IPS-18a (cell line): ENCODE data around the gene ARMC3.
"Not testable (repeated sequence)": the region's sequence is repeated elsewhere in the genome, so short reads cannot be mapped to it uniquely, and the experiment has no call there.

Experiments used
- H3K27ac ChIP-seq: one replicate; pipeline ENCODE4 v1.5.1; 2013; ENCODE audit warnings: low read length
- H3K27me3 ChIP-seq: one replicate; pipeline ENCODE4 v1.6.1; 2013; ENCODE audit warnings: mild to moderate bottlenecking, low read length; ENCODE audit not compliant: control insufficient read depth, insufficient read depth
- H3K36me3 ChIP-seq: one replicate; pipeline ENCODE4 v1.6.1; 2013; ENCODE audit warnings: low read depth, low read length; ENCODE audit not compliant: control insufficient read depth
- H3K4me1 ChIP-seq: one replicate; pipeline ENCODE4 v1.6.1; 2013; ENCODE audit warnings: low read depth, low read length; ENCODE audit not compliant: control insufficient read depth
- H3K4me3 ChIP-seq: one replicate; pipeline ENCODE4 v1.5.1; 2013; ENCODE audit warnings: low read length
- H3K9ac ChIP-seq: one replicate; pipeline ENCODE4 v1.6.1; 2013; ENCODE audit warnings: mild to moderate bottlenecking, low read length, moderate library complexity
- H3K9me3 ChIP-seq: one replicate; pipeline ENCODE4 v1.6.1; 2013; ENCODE audit warnings: low read depth, low read length; ENCODE audit not compliant: control insufficient read depth

ARMC3 gene

GRCh38 chr10:22908837-22909236, 19.0 kb upstream of the ARMC3 start:
- Histone ChIP-seq H3K9ac (no peak overlapping the region), H3K4me3 (no peak overlapping the region), H3K4me1 (no peaks in the 10 kb centered on the region), H3K27ac (no peak overlapping the region), H3K27me3 (no peaks in the 10 kb centered on the region), H3K36me3 (no peaks in the 10 kb centered on the region), H3K9me3 (peaks cover 17% of the 10 kb centered on the region)

GRCh38 chr10:22909673-22910072, 18.2 kb upstream of the ARMC3 start:
- H3K9ac ChIP-seq, H3K27ac ChIP-seq, H3K4me1 ChIP-seq, H3K27me3 ChIP-seq, H3K36me3 ChIP-seq, H3K4me3 ChIP-seq: not testable (repeated sequence)
- peaks cover 17% of the 10 kb centered on the region for H3K9me3 ChIP-seq

- H3K27ac ChIP-seq = no peak overlapping the region
- H3K4me3 ChIP-seq = no peak overlapping the region
- H3K9me3 ChIP-seq = peaks cover 10% of the 10 kb centered on the region
Observed at GRCh38 chr10:22911067-22911466, 16.8 kb upstream of the ARMC3 start.

GRCh38 chr10:22911889-22912762, 15.7 kb upstream of the ARMC3 start:
- Histone ChIP-seq H3K4me3 (no peak overlapping the region), H3K9ac (no peak overlapping the region), H3K27me3 (no peaks in the 10 kb centered on the region), H3K9me3 (peaks cover 10% of the 10 kb centered on the region), H3K4me1 (no peaks in the 10 kb centered on the region), H3K27ac (no peak overlapping the region), H3K36me3 (no peaks in the 10 kb centered on the region)

More at GRCh38 chr10:22911067-22911466, 16.8 kb upstream of the ARMC3 start:
- Histone ChIP-seq H3K9ac (no peak overlapping the region), H3K27me3 (no peaks in the 10 kb centered on the region), H3K4me1 (no peaks in the 10 kb centered on the region), H3K36me3 (no peaks in the 10 kb centered on the region)

- H3K4me1 ChIP-seq = no peaks in the 10 kb centered on the region
- no peak overlapping the region for H3K4me3 ChIP-seq
Observed at GRCh38 chr10:22912763-22913384, 15.0 kb upstream of the ARMC3 start.

GRCh38 chr10:22913474-22914092, 14.3 kb upstream of the ARMC3 start:
- H3K27ac ChIP-seq = no peak overlapping the region
- no peak overlapping the region for H3K9ac ChIP-seq
- no peaks in the 10 kb centered on the region for H3K27me3 ChIP-seq
- H3K9me3 ChIP-seq = peaks cover 2% of the 10 kb centered on the region
- H3K4me1 ChIP-seq = no peaks in the 10 kb centered on the region
- H3K4me3 ChIP-seq = no peak overlapping the region
- no peaks in the 10 kb centered on the region for H3K36me3 ChIP-seq

More at GRCh38 chr10:22912763-22913384, 15.0 kb upstream of the ARMC3 start:
- no peak overlapping the region for H3K27ac ChIP-seq
- no peaks in the 10 kb centered on the region for H3K27me3 ChIP-seq
- H3K9ac ChIP-seq = no peak overlapping the region
- H3K9me3 ChIP-seq = peaks cover 4% of the 10 kb centered on the region
- no peaks in the 10 kb centered on the region for H3K36me3 ChIP-seq

- H3K9me3 ChIP-seq = no peaks in the 10 kb centered on the region
- H3K9ac ChIP-seq = no peak overlapping the region
- no peaks in the 10 kb centered on the region for H3K4me1 ChIP-seq
- no peak overlapping the region for H3K4me3 ChIP-seq
- no peaks in the 10 kb centered on the region for H3K36me3 ChIP-seq
- no peak overlapping the region for H3K27ac ChIP-seq
- H3K27me3 ChIP-seq = no peaks in the 10 kb centered on the region
Observed at GRCh38 chr10:22915314-22915713, 12.5 kb upstream of the ARMC3 start.

GRCh38 chr10:22925088-22925487, 2.8 kb upstream of the ARMC3 start:
- Histone ChIP-seq H3K4me1 (peaks cover 5% of the 10 kb centered on the region), H3K36me3 (no peaks in the 10 kb centered on the region), H3K9ac (no peak overlapping the region), H3K9me3 (no peaks in the 10 kb centered on the region), H3K4me3 (no peak overlapping the region), H3K27me3 (peaks cover 20% of the 10 kb centered on the region), H3K27ac (no peak overlapping the region)

- H3K27me3 ChIP-seq = peaks cover 20% of the 10 kb centered on the region
- H3K27ac ChIP-seq = no peak overlapping the region
- no peaks in the 10 kb centered on the region for H3K36me3 ChIP-seq
- H3K9ac ChIP-seq = peak overlapping the region; percentile 70
- no peaks in the 10 kb centered on the region for H3K9me3 ChIP-seq
- H3K4me1 ChIP-seq = peaks cover 5% of the 10 kb centered on the region
- H3K4me3 ChIP-seq = peak overlapping the region; percentile 75
Observed at GRCh38 chr10:22927166-22927565, 687 bp upstream of the ARMC3 start.

- H3K27me3 ChIP-seq = peaks cover 20% of the 10 kb centered on the region
- H3K36me3 ChIP-seq, H3K4me1 ChIP-seq, H3K9ac ChIP-seq, H3K27ac ChIP-seq, H3K9me3 ChIP-seq, H3K4me3 ChIP-seq: not testable (repeated sequence)
Observed at GRCh38 chr10:22929053-22929452, 1.2 kb downstream of the ARMC3 start.

- peaks cover 5% of the 10 kb centered on the region for H3K4me1 ChIP-seq
- H3K27ac ChIP-seq = no peak overlapping the region
- peaks cover 15% of the 10 kb centered on the region for H3K27me3 ChIP-seq
- no peak overlapping the region for H3K9ac ChIP-seq
- H3K4me3 ChIP-seq = no peak overlapping the region
- H3K36me3 ChIP-seq = no peaks in the 10 kb centered on the region
- H3K9me3 ChIP-seq = no peaks in the 10 kb centered on the region
Observed at GRCh38 chr10:22931948-22932347, 4.1 kb downstream of the ARMC3 start.
